OCI-LY7 (cell line): ENCODE data around the gene RCE1.

Experiments
- CTCF ChIP-seq: fragments of 200-600 bp; sonication (generic); conservative IDR thresholded peaks from 2 replicates; pipeline ENCODE4 v1.5.1; 2014; ENCODE audit warnings: mild to moderate bottlenecking, antibody characterized with exemption, low read length, moderate library complexity, mixed read lengths
- EZH2phosphoT487 ChIP-seq: fragments of 200-600 bp; sonication (generic); IDR thresholded peaks from 2 replicates; pipeline ENCODE4 v1.6.1; 2018; ENCODE audit warnings: low read depth, borderline replicate concordance, mild to moderate bottlenecking, mixed run types, antibody characterized with exemption, low read length, moderate library complexity, mixed read lengths

- TF ChIP-seq CTCF (no peak), EZH2phosphoT487 (no peak)
These were observed 4.4 kb downstream of the RCE1 start for GRCh38 chr11:66847461-66848232.
